Measurements from ENCODE around the gene HS6ST1. TPM values are rescaled to one million over a fixed set of nuclear protein-coding genes. Genes with fewer than 3 reads are reported as not detected.

The HS6ST1 gene
- total RNA-seq, 1 experiment from 2014 or later: 20.3 TPM

DNA sequence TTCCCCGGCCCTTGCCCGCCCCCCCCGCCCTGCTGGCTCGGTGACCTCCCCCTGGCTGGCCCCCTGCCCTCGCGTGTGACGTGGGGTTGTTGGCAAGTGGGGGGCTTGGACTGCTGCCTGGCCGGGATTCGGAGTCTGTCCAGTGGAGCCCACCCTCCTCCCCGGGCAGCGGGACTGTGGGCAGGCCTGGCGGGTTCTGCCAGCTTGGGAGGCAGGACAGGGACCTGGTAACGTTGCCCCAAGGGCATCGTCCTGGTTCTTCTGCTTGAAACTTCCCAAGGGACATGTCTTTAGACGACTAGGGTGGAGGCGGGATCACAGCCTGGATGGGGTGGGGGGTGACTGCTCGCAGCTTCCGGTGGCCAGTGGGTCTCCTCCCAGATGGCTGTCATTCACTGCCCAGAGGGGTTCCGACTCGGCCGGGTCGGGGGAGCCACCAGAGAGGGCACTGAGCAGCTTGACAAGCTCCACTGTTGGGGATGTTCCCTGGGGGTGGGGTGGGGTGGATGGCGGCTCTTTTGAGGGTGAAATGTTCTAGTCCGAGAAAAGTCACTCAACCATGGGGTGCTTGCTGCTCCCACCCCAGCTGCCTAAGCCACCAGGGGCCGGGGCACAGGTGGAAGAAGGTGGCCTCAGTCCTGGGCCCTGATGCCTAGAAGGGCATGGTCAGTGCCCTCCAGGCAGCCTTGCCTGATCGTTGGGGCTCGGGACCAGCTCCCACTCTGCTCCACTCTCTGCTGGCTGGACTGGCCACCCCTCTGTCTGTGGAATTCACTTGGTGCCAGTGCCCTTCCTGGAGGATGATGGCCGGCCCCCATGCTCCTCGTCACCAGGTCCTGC, 4.3 kb upstream of the HS6ST1 start:
- no peaks in the 10 kb centered on the region for H3K36me3 Mint-ChIP-seq (ENCODE audit: insufficient read depth, unreplicated experiment)
- H3K27ac Mint-ChIP-seq (ENCODE audit: unreplicated experiment): no peak overlapping the region
- Histone ChIP-seq H3K27me3 (replicated peaks; ENCODE audit: control insufficient read depth, insufficient read depth, low read length) (no peaks in the 10 kb centered on the region), H3K4me3 (ENCODE audit: low read depth, low read length) (no peak overlapping the region), H3K9me3 (no peaks in the 10 kb centered on the region), H3K4me1 (peaks cover 9% of the 10 kb centered on the region; the same call in 1 of the 2 replicates), H3K36me3 (ENCODE audit: control insufficient read depth, insufficient read depth, low read length) (no peaks in the 10 kb centered on the region)
- DNase-seq: peak in 1 of 2 experiments; percentile 37
- no peaks in the 10 kb centered on the region for H3K27me3 Mint-ChIP-seq (ENCODE audit: insufficient read depth, unreplicated experiment)
- H3K9me3 Mint-ChIP-seq (ENCODE audit: unreplicated experiment): no peaks in the 10 kb centered on the region
- H3K4me1 Mint-ChIP-seq (ENCODE audit: low read depth, unreplicated experiment): no peaks in the 10 kb centered on the region
- TF ChIP-seq, protein P1, sequence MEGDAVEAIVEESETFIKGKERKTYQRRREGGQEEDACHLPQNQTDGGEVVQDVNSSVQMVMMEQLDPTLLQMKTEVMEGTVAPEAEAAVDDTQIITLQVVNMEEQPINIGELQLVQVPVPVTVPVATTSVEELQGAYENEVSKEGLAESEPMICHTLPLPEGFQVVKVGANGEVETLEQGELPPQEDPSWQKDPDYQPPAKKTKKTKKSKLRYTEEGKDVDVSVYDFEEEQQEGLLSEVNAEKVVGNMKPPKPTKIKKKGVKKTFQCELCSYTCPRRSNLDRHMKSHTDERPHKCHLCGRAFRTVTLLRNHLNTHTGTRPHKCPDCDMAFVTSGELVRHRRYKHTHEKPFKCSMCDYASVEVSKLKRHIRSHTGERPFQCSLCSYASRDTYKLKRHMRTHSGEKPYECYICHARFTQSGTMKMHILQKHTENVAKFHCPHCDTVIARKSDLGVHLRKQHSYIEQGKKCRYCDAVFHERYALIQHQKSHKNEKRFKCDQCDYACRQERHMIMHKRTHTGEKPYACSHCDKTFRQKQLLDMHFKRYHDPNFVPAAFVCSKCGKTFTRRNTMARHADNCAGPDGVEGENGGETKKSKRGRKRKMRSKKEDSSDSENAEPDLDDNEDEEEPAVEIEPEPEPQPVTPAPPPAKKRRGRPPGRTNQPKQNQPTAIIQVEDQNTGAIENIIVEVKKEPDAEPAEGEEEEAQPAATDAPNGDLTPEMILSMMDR (IDR thresholded peaks at IDR 0.05; ENCODE audit: insufficient read depth in 1 of 2, low read depth in 1 of 2, low read length in 1 of 2, severe bottlenecking in 1 of 2, unreplicated experiment in 1 of 2): no peak
- POLR2A ChIA-PET: no interaction called here
- CTCF ChIA-PET: interaction anchor here (0.6 kb wide), 1 partner anchor 325 kb away, joined by 4 read pairs; no protein-coding TSS in a partner anchor
- intact Hi-C loops (cut with micrococcal nuclease; ENCODE audit: unreplicated experiment): loop anchor here (5.0 kb wide), 3 partner anchors 54 to 434 kb away; no protein-coding TSS in a partner anchor
- BruUV-seq (replicated peaks): no TSS peak
- peak overlapping the region; percentile 65 for H3K4me3 Mint-ChIP-seq (ENCODE audit: unreplicated experiment)

DNA sequence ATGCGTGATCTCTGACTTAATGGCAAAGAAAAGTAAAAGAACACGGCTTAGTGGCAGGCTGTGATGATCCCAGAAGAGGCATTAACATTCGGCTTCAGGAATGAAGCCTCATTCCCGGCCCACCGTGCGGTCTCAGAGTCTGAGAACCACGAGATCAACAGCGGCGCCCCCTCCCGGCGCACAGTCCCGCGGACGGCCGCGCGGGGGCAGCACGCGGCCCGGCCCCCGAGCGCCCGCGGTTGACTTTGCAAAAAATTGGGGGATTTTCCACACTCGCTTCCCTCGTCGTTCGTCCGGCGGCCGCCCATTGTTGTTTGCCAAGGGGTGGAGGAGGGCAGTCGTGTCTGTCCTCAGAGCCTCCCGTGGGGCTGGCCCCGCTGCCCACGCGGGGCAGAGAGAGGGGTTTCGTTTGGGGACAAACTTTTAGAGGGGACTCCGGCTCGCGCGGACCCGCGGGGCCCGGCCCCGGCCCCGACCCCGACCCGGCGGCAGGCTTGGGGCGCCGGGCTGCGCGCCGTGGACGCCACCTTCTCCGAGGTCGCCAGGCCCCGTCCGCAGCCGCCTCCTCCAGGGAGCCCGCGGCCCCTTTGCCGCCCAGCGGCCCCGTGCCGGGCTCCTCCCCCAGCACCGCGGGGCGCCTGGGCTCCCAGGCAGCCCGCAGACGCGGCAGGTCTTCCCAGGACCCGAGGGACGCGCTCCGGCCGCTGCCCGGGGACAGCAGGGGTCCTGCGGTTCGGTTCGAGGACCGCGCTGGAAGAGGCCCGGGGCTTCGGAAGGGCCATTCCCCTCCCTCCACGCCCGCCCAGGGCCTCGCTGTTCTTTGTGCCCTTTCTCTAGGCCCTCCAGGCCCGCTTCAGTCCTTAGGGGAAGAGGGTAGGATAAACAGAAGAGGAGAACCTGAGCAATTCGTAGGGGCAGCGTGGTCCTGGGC, 3.4 kb upstream of the HS6ST1 start:
- no peaks in the 10 kb centered on the region for H3K27me3 Mint-ChIP-seq (ENCODE audit: insufficient read depth, unreplicated experiment)
- intact Hi-C loops (cut with micrococcal nuclease; ENCODE audit: unreplicated experiment): loop anchor here (5.0 kb wide), 3 partner anchors 55 to 435 kb away; no protein-coding TSS in a partner anchor
- TF ChIP-seq, protein P1 (IDR thresholded peaks at IDR 0.05; ENCODE audit: insufficient read depth in 1 of 2, low read depth in 1 of 2, low read length in 1 of 2, severe bottlenecking in 1 of 2, unreplicated experiment in 1 of 2): peak; percentile 62 to 96
- peak overlapping the region; percentile 69 for H3K4me3 ChIP-seq (ENCODE audit: low read depth, low read length)
- ChIA-PET CTCF (interaction anchor here (0.9 kb wide), 2 partner anchors 16 to 104 kb away, joined by 3 to 4 read pairs; no protein-coding TSS in a partner anchor), POLR2A (no interaction called here)
- no peak overlapping the region for H3K27ac Mint-ChIP-seq (ENCODE audit: unreplicated experiment)
- peaks cover 14% of the 10 kb centered on the region for H3K4me1 ChIP-seq
- no peaks in the 10 kb centered on the region for H3K27me3 ChIP-seq (replicated peaks; ENCODE audit: control insufficient read depth, insufficient read depth, low read length)
- peak overlapping the region; percentile 65 for H3K4me3 Mint-ChIP-seq (ENCODE audit: unreplicated experiment)
- H3K36me3 ChIP-seq (ENCODE audit: control insufficient read depth, insufficient read depth, low read length): no peaks in the 10 kb centered on the region
- DNase-seq: peak; percentile 78 to 89
- TSS peak; percentile 61 for BruUV-seq (replicated peaks)
- no peaks in the 10 kb centered on the region for H3K9me3 ChIP-seq
- H3K9me3 Mint-ChIP-seq (ENCODE audit: unreplicated experiment): no peaks in the 10 kb centered on the region
- no peaks in the 10 kb centered on the region for H3K4me1 Mint-ChIP-seq (ENCODE audit: low read depth, unreplicated experiment)
- H3K36me3 Mint-ChIP-seq (ENCODE audit: insufficient read depth, unreplicated experiment): no peaks in the 10 kb centered on the region

Data from Caco-2 (cell line).